HL-60 (cell line): ENCODE results near the gene ATP6V1D.

Experiments used
- DNase-seq, 2 experiments: peaks; one replicate each; pipeline ENCODE4 v3.0.0-alpha.2; 2010 to 2020; ENCODE audit warnings: low read depth in 1 of 2, low spot score in 1 of 2
- H3K27ac ChIP-seq: fragments of 250-450 bp; sonication (Bioruptor Pico); replicated peaks from 2 replicates; pipeline ENCODE4 v1.5.1; 2020; ENCODE audit warnings: mild to moderate bottlenecking, moderate library complexity
- H3K27me3 ChIP-seq: fragments of 250-450 bp; sonication (Bioruptor Pico); 2 replicates; pipeline ENCODE4 v1.5.1; 2021; ENCODE audit warnings: mild to moderate bottlenecking, moderate library complexity; ENCODE audit not compliant: insufficient read depth, poor library complexity, severe bottlenecking
- H3K4me3 ChIP-seq: replicated peaks from 2 replicates; pipeline ENCODE4 v1.5.1; 2011; ENCODE audit warnings: mild to moderate bottlenecking, control low read depth, low read length; ENCODE audit not compliant: insufficient read depth
- GABPA ChIP-seq: IDR thresholded peaks from 2 replicates; pipeline ENCODE4 v1.6.1; 2012; ENCODE audit warnings: low read depth
- POLR2AphosphoS5 ChIP-seq: IDR thresholded peaks from 2 replicates; pipeline ENCODE4 v1.6.1; 2012; ENCODE audit warnings: low read depth
- SPI1 ChIP-seq: IDR thresholded peaks from 2 replicates; pipeline ENCODE4 v1.6.1; 2012; ENCODE audit warnings: low read depth, mild to moderate bottlenecking, borderline replicate concordance
- TF ChIP-seq, protein P1 (sequence below): IDR thresholded peaks from 2 replicates; pipeline ENCODE4 v1.6.1; 2012; ENCODE audit warnings: low read depth; ENCODE audit not compliant: insufficient replicate concordance
- TF ChIP-seq, protein P2 (sequence below): IDR thresholded peaks from one replicate; pipeline ENCODE4 v1.5.1; 2011; ENCODE audit warnings: low read length, control low read depth, inconsistent platforms; ENCODE audit not compliant: insufficient read depth

The ATP6V1D gene

DNA sequence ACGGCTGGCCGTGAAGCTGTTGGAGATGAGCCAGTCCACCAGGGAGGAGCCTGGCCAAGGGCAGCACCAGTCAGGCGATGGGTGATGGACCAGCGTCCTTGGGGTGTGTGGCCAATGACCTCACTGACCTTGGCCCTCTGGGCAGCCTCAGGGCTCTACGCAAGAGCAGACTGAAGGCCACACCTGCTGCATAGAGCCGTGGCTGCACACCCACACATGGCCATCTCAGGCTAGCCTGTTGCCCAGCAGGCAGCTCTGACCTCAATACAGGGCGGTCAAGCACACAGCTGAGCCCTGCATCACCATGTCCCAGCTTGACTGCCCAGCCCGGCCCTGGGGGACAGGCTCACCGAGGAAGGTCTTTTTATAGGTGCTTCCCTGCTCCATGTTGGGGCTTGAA lies 33.2 kb upstream of the ATP6V1D start:
- DNase-seq = no peak
- no peak overlapping the region for H3K27ac ChIP-seq
- no peak overlapping the region for H3K4me3 ChIP-seq
- TF ChIP-seq, protein P1, sequence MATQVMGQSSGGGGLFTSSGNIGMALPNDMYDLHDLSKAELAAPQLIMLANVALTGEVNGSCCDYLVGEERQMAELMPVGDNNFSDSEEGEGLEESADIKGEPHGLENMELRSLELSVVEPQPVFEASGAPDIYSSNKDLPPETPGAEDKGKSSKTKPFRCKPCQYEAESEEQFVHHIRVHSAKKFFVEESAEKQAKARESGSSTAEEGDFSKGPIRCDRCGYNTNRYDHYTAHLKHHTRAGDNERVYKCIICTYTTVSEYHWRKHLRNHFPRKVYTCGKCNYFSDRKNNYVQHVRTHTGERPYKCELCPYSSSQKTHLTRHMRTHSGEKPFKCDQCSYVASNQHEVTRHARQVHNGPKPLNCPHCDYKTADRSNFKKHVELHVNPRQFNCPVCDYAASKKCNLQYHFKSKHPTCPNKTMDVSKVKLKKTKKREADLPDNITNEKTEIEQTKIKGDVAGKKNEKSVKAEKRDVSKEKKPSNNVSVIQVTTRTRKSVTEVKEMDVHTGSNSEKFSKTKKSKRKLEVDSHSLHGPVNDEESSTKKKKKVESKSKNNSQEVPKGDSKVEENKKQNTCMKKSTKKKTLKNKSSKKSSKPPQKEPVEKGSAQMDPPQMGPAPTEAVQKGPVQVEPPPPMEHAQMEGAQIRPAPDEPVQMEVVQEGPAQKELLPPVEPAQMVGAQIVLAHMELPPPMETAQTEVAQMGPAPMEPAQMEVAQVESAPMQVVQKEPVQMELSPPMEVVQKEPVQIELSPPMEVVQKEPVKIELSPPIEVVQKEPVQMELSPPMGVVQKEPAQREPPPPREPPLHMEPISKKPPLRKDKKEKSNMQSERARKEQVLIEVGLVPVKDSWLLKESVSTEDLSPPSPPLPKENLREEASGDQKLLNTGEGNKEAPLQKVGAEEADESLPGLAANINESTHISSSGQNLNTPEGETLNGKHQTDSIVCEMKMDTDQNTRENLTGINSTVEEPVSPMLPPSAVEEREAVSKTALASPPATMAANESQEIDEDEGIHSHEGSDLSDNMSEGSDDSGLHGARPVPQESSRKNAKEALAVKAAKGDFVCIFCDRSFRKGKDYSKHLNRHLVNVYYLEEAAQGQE = no peak
- TF ChIP-seq, protein P2, sequence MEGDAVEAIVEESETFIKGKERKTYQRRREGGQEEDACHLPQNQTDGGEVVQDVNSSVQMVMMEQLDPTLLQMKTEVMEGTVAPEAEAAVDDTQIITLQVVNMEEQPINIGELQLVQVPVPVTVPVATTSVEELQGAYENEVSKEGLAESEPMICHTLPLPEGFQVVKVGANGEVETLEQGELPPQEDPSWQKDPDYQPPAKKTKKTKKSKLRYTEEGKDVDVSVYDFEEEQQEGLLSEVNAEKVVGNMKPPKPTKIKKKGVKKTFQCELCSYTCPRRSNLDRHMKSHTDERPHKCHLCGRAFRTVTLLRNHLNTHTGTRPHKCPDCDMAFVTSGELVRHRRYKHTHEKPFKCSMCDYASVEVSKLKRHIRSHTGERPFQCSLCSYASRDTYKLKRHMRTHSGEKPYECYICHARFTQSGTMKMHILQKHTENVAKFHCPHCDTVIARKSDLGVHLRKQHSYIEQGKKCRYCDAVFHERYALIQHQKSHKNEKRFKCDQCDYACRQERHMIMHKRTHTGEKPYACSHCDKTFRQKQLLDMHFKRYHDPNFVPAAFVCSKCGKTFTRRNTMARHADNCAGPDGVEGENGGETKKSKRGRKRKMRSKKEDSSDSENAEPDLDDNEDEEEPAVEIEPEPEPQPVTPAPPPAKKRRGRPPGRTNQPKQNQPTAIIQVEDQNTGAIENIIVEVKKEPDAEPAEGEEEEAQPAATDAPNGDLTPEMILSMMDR = no peak
- TF ChIP-seq POLR2AphosphoS5 = no peak
- TF ChIP-seq SPI1 = no peak
- TF ChIP-seq GABPA = no peak
- H3K27me3 ChIP-seq = no peaks in the 10 kb centered on the region

DNA sequence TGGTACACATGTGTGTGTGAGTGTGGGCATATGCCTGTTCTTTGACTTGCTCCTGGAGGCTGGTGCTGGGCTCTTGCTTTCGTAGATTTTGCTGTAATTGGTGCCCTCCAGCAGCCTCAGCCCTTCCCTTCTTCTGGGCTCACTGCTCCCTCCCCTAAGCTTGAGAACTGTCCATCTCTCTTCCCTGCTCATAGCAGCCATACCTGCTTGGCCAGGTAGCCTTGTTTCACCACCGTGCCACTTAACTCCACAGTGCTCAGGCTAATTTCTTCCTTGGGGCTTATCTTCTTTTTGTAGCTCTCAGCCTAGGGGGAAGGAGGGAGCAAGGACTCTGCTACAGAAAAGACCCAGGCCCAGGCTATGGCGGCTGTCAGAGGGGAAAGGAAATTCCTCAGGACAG lies 32.5 kb upstream of the ATP6V1D start:
- Histone ChIP-seq H3K27me3 (no peaks in the 10 kb centered on the region), H3K4me3 (no peak overlapping the region), H3K27ac (no peak overlapping the region)
- TF ChIP-seq, protein P1 = no peak
- TF ChIP-seq, protein P2 = no peak
- TF ChIP-seq POLR2AphosphoS5 = no peak
- TF ChIP-seq SPI1 = no peak
- TF ChIP-seq GABPA = no peak
- no peak for DNase-seq

DNA sequence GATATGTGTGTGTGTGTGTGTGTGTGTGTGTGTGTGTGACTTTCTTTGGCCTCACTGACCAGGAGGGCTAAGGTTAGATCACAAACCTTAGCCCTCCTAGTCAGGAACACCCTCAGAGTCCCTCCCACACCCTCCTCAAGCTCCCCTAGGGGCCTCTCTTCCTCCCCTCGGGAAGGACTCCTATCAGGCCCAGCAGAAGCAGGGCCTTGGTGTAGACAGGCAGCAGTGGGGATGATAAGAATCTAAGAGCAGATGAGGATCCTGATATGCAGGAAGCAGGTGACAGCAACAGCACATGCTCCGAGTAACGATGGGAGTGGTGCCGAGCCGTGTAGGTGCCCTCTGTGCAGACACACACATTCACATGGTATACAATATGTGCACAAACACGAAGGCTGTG lies 31.7 kb upstream of the ATP6V1D start:
- no peak for DNase-seq
- TF ChIP-seq SPI1 (no peak), POLR2AphosphoS5 (no peak), GABPA (no peak)
- TF ChIP-seq, protein P1 = no peak
- TF ChIP-seq, protein P2 = no peak
- Histone ChIP-seq H3K27ac (no peak overlapping the region), H3K4me3 (no peak overlapping the region), H3K27me3 (no peaks in the 10 kb centered on the region)
